D721Med (cell line): ENCODE results near the gene PLIN4.

Experiments
- DNase-seq: peaks from one replicate; pipeline ENCODE4 v3.0.0; 2011; ENCODE audit warnings: low spot score; ENCODE audit not compliant: insufficient read length
- FAIRE-seq: peaks from 2 replicates; lab custom pipeline; 2011; peaks lifted over from hg19 to GRCh38; lab: Jason Lieb, UNC
- CTCF ChIP-seq: IDR thresholded peaks from 2 replicates; pipeline ENCODE4 v1.5.1; 2012; ENCODE audit warnings: mild to moderate bottlenecking, control low read depth; ENCODE audit not compliant: insufficient read depth; ENCODE audit errors: missing control alignments

PLIN4 gene

GRCh38 chr19:4473011-4473762 lies 45.1 kb downstream of the PLIN4 start:
- no peak for TF ChIP-seq CTCF
- FAIRE-seq, result no peak
- DNase-seq, result no peak

- no peak for FAIRE-seq
- DNase-seq, result peak; percentile 98
- TF ChIP-seq CTCF, result no peak
These were observed 45.9 kb downstream of the PLIN4 start, which contains the start of gene HDGFL2 for GRCh38 chr19:4472174-4472974. Gene HDGFL2, plus strand, starts transcription at chr19:4472297. Its CDS starts 54 bp downstream, at chr19:4472351.

GRCh38 chr19:4471403-4472173 lies 46.7 kb downstream of the PLIN4 start:
- TF ChIP-seq CTCF, result no peak
- FAIRE-seq (peak; percentile 91), DNase-seq (peak; percentile 74)

- DNase-seq (no peak), FAIRE-seq (no peak)
- TF ChIP-seq CTCF, result no peak
These were observed 50.5 kb downstream of the PLIN4 start for GRCh38 chr19:4467835-4468234.

GRCh38 chr19:4464815-4465581 lies 53.3 kb downstream of the PLIN4 start:
- no peak for TF ChIP-seq CTCF
- DNase-seq, result no peak
- FAIRE-seq, result no peak

GRCh38 chr19:4457654-4458395 lies 60.5 kb downstream of the PLIN4 start, which contains the start of gene UBXN6:
Gene UBXN6, minus strand, starts transcription at chr19:4457794. Its CDS starts 97 bp downstream, at chr19:4457697.
- DNase-seq (peak; percentile 89), FAIRE-seq (no peak)
- no peak for TF ChIP-seq CTCF
